HepG2 (cell line): ENCODE data around the gene ZSCAN2. TPM values are rescaled to one million over a fixed set of nuclear protein-coding genes. Genes with fewer than 3 reads are reported as not detected.

Experiments used
- AKNA ChIP-seq: sonication (generic); formaldehyde crosslinking; IDR thresholded peaks from 2 replicates; pipeline ENCODE4 v1.4.0; 2020; ENCODE audit warnings: missing genetic modification reagents, borderline replicate concordance
- HIVEP1 ChIP-seq: sonication (generic); formaldehyde crosslinking; IDR thresholded peaks from 2 replicates; pipeline ENCODE4 v1.4.0; 2020; ENCODE audit warnings: mild to moderate bottlenecking, missing genetic modification reagents
- HOXA3 ChIP-seq: sonication (generic); formaldehyde crosslinking; IDR thresholded peaks from 2 replicates; pipeline ENCODE4 v1.5.0; 2020; ENCODE audit warnings: missing genetic modification reagents
- POGK ChIP-seq: sonication (generic); formaldehyde crosslinking; conservative IDR thresholded peaks from 2 replicates; pipeline ENCODE4 v1.8.0; 2022; ENCODE audit warnings: mild to moderate bottlenecking, moderate library complexity, missing genetic modification reagents
- RAD21 ChIP-seq: fragments of 450-650 bp; formaldehyde crosslinking; IDR thresholded peaks from 2 replicates; pipeline ENCODE4 v1.5.0; 2020; ENCODE audit warnings: mild to moderate bottlenecking
- TEAD3 ChIP-seq: optimal IDR thresholded peaks from 2 replicates; pipeline ENCODE3; 2016; ENCODE audit warnings: borderline replicate concordance
- ZNF235 ChIP-seq: sonication (generic); formaldehyde crosslinking; IDR thresholded peaks from 2 replicates; pipeline ENCODE4 v1.8.1; 2023; ENCODE audit warnings: mild to moderate bottlenecking, missing genetic modification reagents, borderline replicate concordance
- ZNF432 ChIP-seq: sonication (generic); formaldehyde crosslinking; IDR thresholded peaks from 2 replicates; pipeline ENCODE4 v1.5.0; 2020; ENCODE audit warnings: missing genetic modification reagents, mild to moderate bottlenecking, borderline replicate concordance
- ZNF567 ChIP-seq: sonication (generic); formaldehyde crosslinking; IDR thresholded peaks from 2 replicates; pipeline ENCODE4 v1.8.1; 2023; ENCODE audit warnings: mild to moderate bottlenecking, missing genetic modification reagents, borderline replicate concordance
- ZNF644 ChIP-seq: IDR thresholded peaks from 2 replicates; pipeline ENCODE4 v1.6.1; 2016; ENCODE audit warnings: low read depth
- ZNF773 ChIP-seq: sonication (generic); formaldehyde crosslinking; IDR thresholded peaks from 2 replicates; pipeline ENCODE4 v1.4.0; 2020; ENCODE audit warnings: missing genetic modification reagents, borderline replicate concordance
- polyA plus RNA-seq, 8 experiments: library from polyadenylated mRNA; depleted of rRNA in 3 of 8; stranded (reverse) in 7 of 8; unstranded in 1 of 8; fragments of >200 nt; fragmentation: Illumina TruSeq in 4 of 8; extraction: Trizol in 4 of 8; gene quantifications; 2 replicates each; pipeline versions ENCODE4 v1.2.1 to v1.2.3, GENCODE V29; 2011 to 2016; ENCODE audit warnings: low read depth in 4 of 8, missing spikeins in 1 of 8, mixed read lengths in 1 of 8; ENCODE audit not compliant: insufficient read depth in 1 of 8
- total RNA-seq, 5 experiments: library from RNA; depleted of rRNA; stranded (reverse); fragments of >200 nt; fragmentation: Illumina TruSeq; extraction: Trizol; gene quantifications; 2 replicates each; pipeline ENCODE4 v1.2.3, GENCODE V29; 2016; ENCODE audit warnings: low read depth in 1 of 5
- TF ChIP-seq, protein P1 (sequence below): sonication (generic); formaldehyde crosslinking; IDR thresholded peaks from 2 replicates; pipeline ENCODE4 v1.5.1; 2020; ENCODE audit warnings: mild to moderate bottlenecking, missing genetic modification reagents, moderate library complexity

ZSCAN2 gene
- total and polyA plus RNA-seq, 2 of the 13 experiments (the other 11 are each of a cell fraction or from before 2014, with no cell fraction given), result 11.4 to 21.5 TPM

DNA sequence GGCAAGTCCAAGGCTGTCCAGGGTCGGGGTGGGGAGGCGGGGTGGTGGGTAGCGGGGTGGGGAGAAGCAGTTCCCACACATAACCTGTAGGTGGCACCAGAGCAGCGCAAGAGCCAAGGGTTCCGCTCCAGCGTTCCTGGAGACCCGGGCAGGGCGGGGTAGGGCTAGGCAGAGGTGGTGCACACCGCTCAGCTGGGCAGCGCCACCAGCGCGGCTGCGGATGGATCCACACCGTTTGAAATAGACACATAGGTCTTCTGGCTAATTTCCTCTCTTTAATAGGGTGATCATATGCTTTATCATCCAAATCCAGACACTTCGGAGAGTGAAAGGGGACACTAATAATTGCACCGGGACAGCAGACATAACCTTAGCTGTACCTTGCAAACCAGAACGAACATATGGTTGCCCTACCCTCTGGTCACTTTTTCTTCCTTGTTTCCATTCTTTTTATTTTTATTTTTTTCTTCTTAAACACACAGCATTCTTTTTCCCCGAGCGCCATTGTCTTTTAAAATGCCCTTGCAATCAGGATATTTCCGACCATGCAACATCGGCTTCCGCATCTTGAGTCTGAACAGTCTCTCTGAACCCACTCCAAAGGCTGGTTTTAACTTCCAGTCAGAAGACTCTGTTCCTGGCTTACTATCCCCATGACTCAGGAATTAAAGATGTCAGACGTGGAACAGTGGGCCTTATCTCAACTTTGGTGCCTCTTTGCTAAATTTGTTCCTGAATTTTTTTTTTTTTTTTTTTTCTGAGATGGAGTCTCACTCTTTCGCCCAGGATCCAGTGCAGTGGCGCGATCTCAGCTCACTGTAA, 12.5 kb upstream of the ZSCAN2 start (continued):
- TF ChIP-seq AKNA (no peak), HOXA3 (CRISPR knock-in tag) (peak; percentile 44; the same call in 1 of the 2 replicates), ZNF773 (CRISPR knock-in tag) (no peak), HIVEP1 (CRISPR knock-in tag) (no peak), ZNF235 (CRISPR knock-in tag) (no peak), POGK (CRISPR knock-in tag) (no peak), ZNF567 (CRISPR knock-in tag) (0 out of 2 replicates have a peak, but pooled peaks have one; percentile 52), ZNF432 (no peak), TEAD3 (CRISPR knock-in tag) (peak; percentile 65), ZNF644 (CRISPR knock-in tag) (no peak), RAD21 (CRISPR knock-in tag) (peak; percentile 93)
- TF ChIP-seq, protein P1, sequence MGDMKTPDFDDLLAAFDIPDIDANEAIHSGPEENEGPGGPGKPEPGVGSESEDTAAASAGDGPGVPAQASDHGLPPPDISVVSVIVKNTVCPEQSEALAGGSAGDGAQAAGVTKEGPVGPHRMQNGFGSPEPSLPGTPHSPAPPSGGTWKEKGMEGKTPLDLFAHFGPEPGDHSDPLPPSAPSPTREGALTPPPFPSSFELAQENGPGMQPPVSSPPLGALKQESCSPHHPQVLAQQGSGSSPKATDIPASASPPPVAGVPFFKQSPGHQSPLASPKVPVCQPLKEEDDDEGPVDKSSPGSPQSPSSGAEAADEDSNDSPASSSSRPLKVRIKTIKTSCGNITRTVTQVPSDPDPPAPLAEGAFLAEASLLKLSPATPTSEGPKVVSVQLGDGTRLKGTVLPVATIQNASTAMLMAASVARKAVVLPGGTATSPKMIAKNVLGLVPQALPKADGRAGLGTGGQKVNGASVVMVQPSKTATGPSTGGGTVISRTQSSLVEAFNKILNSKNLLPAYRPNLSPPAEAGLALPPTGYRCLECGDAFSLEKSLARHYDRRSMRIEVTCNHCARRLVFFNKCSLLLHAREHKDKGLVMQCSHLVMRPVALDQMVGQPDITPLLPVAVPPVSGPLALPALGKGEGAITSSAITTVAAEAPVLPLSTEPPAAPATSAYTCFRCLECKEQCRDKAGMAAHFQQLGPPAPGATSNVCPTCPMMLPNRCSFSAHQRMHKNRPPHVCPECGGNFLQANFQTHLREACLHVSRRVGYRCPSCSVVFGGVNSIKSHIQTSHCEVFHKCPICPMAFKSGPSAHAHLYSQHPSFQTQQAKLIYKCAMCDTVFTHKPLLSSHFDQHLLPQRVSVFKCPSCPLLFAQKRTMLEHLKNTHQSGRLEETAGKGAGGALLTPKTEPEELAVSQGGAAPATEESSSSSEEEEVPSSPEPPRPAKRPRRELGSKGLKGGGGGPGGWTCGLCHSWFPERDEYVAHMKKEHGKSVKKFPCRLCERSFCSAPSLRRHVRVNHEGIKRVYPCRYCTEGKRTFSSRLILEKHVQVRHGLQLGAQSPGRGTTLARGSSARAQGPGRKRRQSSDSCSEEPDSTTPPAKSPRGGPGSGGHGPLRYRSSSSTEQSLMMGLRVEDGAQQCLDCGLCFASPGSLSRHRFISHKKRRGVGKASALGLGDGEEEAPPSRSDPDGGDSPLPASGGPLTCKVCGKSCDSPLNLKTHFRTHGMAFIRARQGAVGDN (CRISPR knock-in tag), result peak; percentile 63
